ENCODE measurements around the gene CREBL2.
"Not testable (repeated sequence)": the region's sequence is repeated elsewhere in the genome, so short reads cannot be mapped to it uniquely, and the experiment has no call there.

CREBL2 gene

GRCh38 chr12:12641650-12642049, 30.0 kb downstream of the CREBL2 start:
- no peak for DNase-seq

GRCh38 chr12:12642916-12643315, 31.2 kb downstream of the CREBL2 start:
- DNase-seq = no peak

GRCh38 chr12:12645485-12645884, 33.8 kb downstream of the CREBL2 start:
- DNase-seq = peak; percentile 56

- not testable (repeated sequence) for DNase-seq
Measured at GRCh38 chr12:12645968-12646367, 34.3 kb downstream of the CREBL2 start.

GRCh38 chr12:12646483-12647072, 34.9 kb downstream of the CREBL2 start:
- no peak for DNase-seq

- no peak for DNase-seq
Measured at GRCh38 chr12:12648284-12648683, 36.6 kb downstream of the CREBL2 start.

- DNase-seq = no peak
Measured at GRCh38 chr12:12648951-12649650, 37.4 kb downstream of the CREBL2 start.

GRCh38 chr12:12651752-12652151, 40.1 kb downstream of the CREBL2 start:
- no peak for DNase-seq

- DNase-seq = not testable (repeated sequence)
Measured at GRCh38 chr12:12652704-12653103, 41.0 kb downstream of the CREBL2 start.

GRCh38 chr12:12653922-12654321, 42.2 kb downstream of the CREBL2 start:
- no peak for DNase-seq

- DNase-seq = no peak
Measured at GRCh38 chr12:12654691-12655460, 43.2 kb downstream of the CREBL2 start.

GRCh38 chr12:12660201-12660600, 48.5 kb downstream of the CREBL2 start:
- DNase-seq = no peak

- DNase-seq = no peak
Measured at GRCh38 chr12:12661086-12661856, 49.6 kb downstream of the CREBL2 start.

- no peak for DNase-seq
Measured at GRCh38 chr12:12663644-12664294, 52.1 kb downstream of the CREBL2 start.

- DNase-seq = no peak
Measured at GRCh38 chr12:12665194-12665593, 53.5 kb downstream of the CREBL2 start.

GRCh38 chr12:12668005-12668404, 56.3 kb downstream of the CREBL2 start:
- no peak for DNase-seq

GRCh38 chr12:12669020-12669419, 57.3 kb downstream of the CREBL2 start:
- DNase-seq = no peak

- no peak for DNase-seq
Measured at GRCh38 chr12:12671850-12672660, 60.4 kb downstream of the CREBL2 start.

GRCh38 chr12:12673296-12673695, 61.6 kb downstream of the CREBL2 start:
- DNase-seq = no peak

- no peak for DNase-seq
Measured at GRCh38 chr12:12676605-12677004, 64.9 kb downstream of the CREBL2 start.

GRCh38 chr12:12681061-12681765, 69.5 kb downstream of the CREBL2 start:
- no peak for DNase-seq
